HG03342 (cell line): ENCODE measurements around the gene HAPLN2.

Source experiments
- ATAC-seq: cut with Tn5 transposase; IDR thresholded peaks from one replicate; pipeline ENCODE4 v1.9.1; 2021; ENCODE audit warnings: mild to moderate bottlenecking, moderate library complexity; ENCODE audit not compliant: unreplicated experiment

Gene HAPLN2

GRCh38 chr1:156643778-156644092 is 24.5 kb downstream of the HAPLN2 start:
- ATAC-seq, result no peak

- no peak for ATAC-seq
Observed at GRCh38 chr1:156644146-156644545, 24.9 kb downstream of the HAPLN2 start.

GRCh38 chr1:156644640-156645039 is 25.4 kb downstream of the HAPLN2 start:
- ATAC-seq, result no peak

GRCh38 chr1:156645056-156645455 is 25.8 kb downstream of the HAPLN2 start:
- no peak for ATAC-seq

- ATAC-seq, result no peak
Observed at GRCh38 chr1:156645666-156646065, 26.5 kb downstream of the HAPLN2 start.

- no peak for ATAC-seq
Observed at GRCh38 chr1:156646738-156647211, 27.6 kb downstream of the HAPLN2 start.

- no peak for ATAC-seq
Observed at GRCh38 chr1:156647351-156647750, 28.1 kb downstream of the HAPLN2 start.

GRCh38 chr1:156648496-156648895 is 29.3 kb downstream of the HAPLN2 start:
- no peak for ATAC-seq

GRCh38 chr1:156648951-156649350 is 29.7 kb downstream of the HAPLN2 start:
- ATAC-seq, result no peak

- no peak for ATAC-seq
Observed at GRCh38 chr1:156652131-156652991, 33.1 kb downstream of the HAPLN2 start.

GRCh38 chr1:156652992-156653355 is 33.8 kb downstream of the HAPLN2 start:
- no peak for ATAC-seq

GRCh38 chr1:156654700-156655099 is 35.5 kb downstream of the HAPLN2 start:
- no peak for ATAC-seq

GRCh38 chr1:156655151-156655903 is 36.1 kb downstream of the HAPLN2 start:
- no peak for ATAC-seq

- no peak for ATAC-seq
Observed at GRCh38 chr1:156655904-156656516, 36.8 kb downstream of the HAPLN2 start.

GRCh38 chr1:156656806-156657740 is 37.9 kb downstream of the HAPLN2 start:
- ATAC-seq, result no peak

GRCh38 chr1:156657741-156658319 is 38.6 kb downstream of the HAPLN2 start:
- no peak for ATAC-seq

- ATAC-seq, result no peak
Observed at GRCh38 chr1:156658496-156658895, 39.3 kb downstream of the HAPLN2 start.

- no peak for ATAC-seq
Observed at GRCh38 chr1:156658945-156659574, 39.8 kb downstream of the HAPLN2 start.

GRCh38 chr1:156659661-156659987 is 40.4 kb downstream of the HAPLN2 start:
- no peak for ATAC-seq
